HG03097 (cell line): ENCODE measurements around the gene THSD7A.

Experiments
- ATAC-seq: cut with Tn5 transposase; IDR thresholded peaks from one replicate; pipeline ENCODE4 v1.9.1; 2021; ENCODE audit not compliant: unreplicated experiment, low FRiP score

THSD7A gene

GRCh38 chr7:11592699-11593098 is 239.3 kb downstream of the THSD7A start:
- ATAC-seq = no peak

GRCh38 chr7:11591943-11592342 is 240.1 kb downstream of the THSD7A start:
- no peak for ATAC-seq

GRCh38 chr7:11591055-11591633 is 240.9 kb downstream of the THSD7A start:
- no peak for ATAC-seq

GRCh38 chr7:11589251-11589650 is 242.7 kb downstream of the THSD7A start:
- ATAC-seq = no peak

- no peak for ATAC-seq
These were observed 244.2 kb downstream of the THSD7A start for GRCh38 chr7:11587814-11588213.

GRCh38 chr7:11587048-11587447 is 244.9 kb downstream of the THSD7A start:
- ATAC-seq = no peak

GRCh38 chr7:11584406-11585031 is 247.5 kb downstream of the THSD7A start:
- ATAC-seq = no peak

- ATAC-seq = no peak
These were observed 252.9 kb downstream of the THSD7A start for GRCh38 chr7:11579141-11579540.

GRCh38 chr7:11576310-11576709 is 255.7 kb downstream of the THSD7A start:
- ATAC-seq = no peak

- no peak for ATAC-seq
These were observed 258.8 kb downstream of the THSD7A start for GRCh38 chr7:11573128-11573750.

- no peak for ATAC-seq
These were observed 261.0 kb downstream of the THSD7A start for GRCh38 chr7:11570922-11571550.

- no peak for ATAC-seq
These were observed 261.8 kb downstream of the THSD7A start for GRCh38 chr7:11570205-11570604.

GRCh38 chr7:11567571-11567970 is 264.4 kb downstream of the THSD7A start:
- ATAC-seq = no peak

- peak; percentile 81 for ATAC-seq
These were observed 274.4 kb downstream of the THSD7A start for GRCh38 chr7:11557627-11558026.

- ATAC-seq = no peak
These were observed 279.2 kb downstream of the THSD7A start for GRCh38 chr7:11552676-11553296.

- ATAC-seq = no peak
These were observed 280.5 kb downstream of the THSD7A start for GRCh38 chr7:11551470-11551869.

- no peak for ATAC-seq
These were observed 283.5 kb downstream of the THSD7A start for GRCh38 chr7:11548532-11548931.

GRCh38 chr7:11541330-11541729 is 290.7 kb downstream of the THSD7A start:
- ATAC-seq = no peak

- ATAC-seq = no peak
These were observed 291.7 kb downstream of the THSD7A start for GRCh38 chr7:11540271-11540761.

- ATAC-seq = no peak
These were observed 292.1 kb downstream of the THSD7A start for GRCh38 chr7:11539853-11540252.

GRCh38 chr7:11538751-11539299 is 293.2 kb downstream of the THSD7A start:
- no peak for ATAC-seq
